ENCODE results near the gene AAR2. TPM values are rescaled to one million over a fixed set of nuclear protein-coding genes. Genes with fewer than 3 reads are reported as not detected.

The AAR2 gene
- total RNA-seq, 1 donor from 2014 or later: 24.6 TPM

DNA sequence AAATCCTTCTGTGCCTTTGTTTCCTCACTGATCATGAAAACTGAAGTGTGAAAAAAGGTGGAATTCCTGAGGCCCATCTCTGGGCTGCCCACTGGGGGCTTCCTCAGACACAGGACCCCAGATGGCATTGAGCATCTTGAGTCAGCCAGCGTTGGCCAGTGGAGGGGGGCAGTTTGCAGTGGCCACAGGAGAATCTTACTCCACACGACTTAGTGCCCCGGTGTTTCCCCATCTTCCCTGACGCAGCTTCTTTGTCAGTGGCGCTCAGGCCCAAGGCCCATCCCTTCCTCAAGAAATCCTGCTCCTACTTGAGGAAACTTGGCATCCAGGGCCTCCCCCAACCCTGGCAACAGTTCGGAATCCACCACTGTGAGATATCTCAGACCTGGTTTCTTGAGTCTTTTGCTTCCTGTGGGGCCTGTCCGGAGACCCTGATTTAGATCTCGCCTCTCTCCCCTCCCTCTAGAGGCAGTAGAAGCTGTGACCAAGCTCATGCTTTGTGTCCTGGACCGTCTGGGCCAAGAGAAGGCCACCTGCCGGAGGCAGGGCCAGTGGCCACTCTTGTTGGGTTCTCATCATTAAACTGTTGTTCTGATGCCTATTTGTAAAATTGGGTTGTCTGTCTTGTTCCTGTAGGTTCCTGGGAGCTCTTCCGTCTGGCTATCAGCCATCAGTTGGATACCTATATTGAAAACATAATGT lies 49.6 kb downstream of the AAR2 start:
- peaks cover 70% of the 10 kb centered on the region for H3K27me3 Mint-ChIP-seq (ENCODE audit: low read depth)

GRCh38 chr20:36297656-36298055 lies 61.4 kb downstream of the AAR2 start:
- Mint-ChIP-seq H3K9me3 (ENCODE audit: low read depth) (peaks cover 2% of the 10 kb centered on the region), H3K4me1 (ENCODE audit: low read depth) (no peaks in the 10 kb centered on the region), H3K27ac (ENCODE audit: unreplicated experiment) (no peak overlapping the region), H3K36me3 (ENCODE audit: low read depth) (peaks cover 2% of the 10 kb centered on the region), H3K27me3 (ENCODE audit: low read depth) (peaks cover 75% of the 10 kb centered on the region), H3K4me3 (ENCODE audit: unreplicated experiment) (no peak overlapping the region)
- no peak for DNase-seq (ENCODE audit: low spot score)
- TF ChIP-seq CTCF (IDR thresholded peaks at IDR 0.05): no peak

More for the DNA sequence above, 49.6 kb downstream of the AAR2 start:
- Mint-ChIP-seq H3K9me3 (ENCODE audit: low read depth) (peaks cover 11% of the 10 kb centered on the region), H3K4me3 (ENCODE audit: unreplicated experiment) (no peak overlapping the region), H3K36me3 (ENCODE audit: low read depth) (peaks cover 9% of the 10 kb centered on the region), H3K4me1 (ENCODE audit: low read depth) (no peaks in the 10 kb centered on the region), H3K27ac (ENCODE audit: unreplicated experiment) (no peak overlapping the region)
- TF ChIP-seq CTCF (IDR thresholded peaks at IDR 0.05): no peak
- no peak for DNase-seq (ENCODE audit: low spot score)

- Mint-ChIP-seq H3K27ac (ENCODE audit: unreplicated experiment) (no peak overlapping the region), H3K36me3 (ENCODE audit: low read depth) (peaks cover 2% of the 10 kb centered on the region), H3K27me3 (ENCODE audit: low read depth) (peaks cover 78% of the 10 kb centered on the region), H3K9me3 (ENCODE audit: low read depth) (peaks cover 2% of the 10 kb centered on the region), H3K4me3 (ENCODE audit: unreplicated experiment) (no peak overlapping the region), H3K4me1 (ENCODE audit: low read depth) (no peaks in the 10 kb centered on the region)
- no peak for DNase-seq (ENCODE audit: low spot score)
- no peak for TF ChIP-seq CTCF (IDR thresholded peaks at IDR 0.05)
These were observed 61.8 kb downstream of the AAR2 start for GRCh38 chr20:36298061-36298460.

GRCh38 chr20:36298795-36299339 lies 62.6 kb downstream of the AAR2 start:
- no peak overlapping the region for H3K27ac Mint-ChIP-seq (ENCODE audit: unreplicated experiment)
- no peak overlapping the region for H3K4me3 Mint-ChIP-seq (ENCODE audit: unreplicated experiment)
- no peak for TF ChIP-seq CTCF (IDR thresholded peaks at IDR 0.05)
- no peaks in the 10 kb centered on the region for H3K4me1 Mint-ChIP-seq (ENCODE audit: low read depth)
- peaks cover 80% of the 10 kb centered on the region for H3K27me3 Mint-ChIP-seq (ENCODE audit: low read depth)
- H3K36me3 Mint-ChIP-seq (ENCODE audit: low read depth): peaks cover 2% of the 10 kb centered on the region
- no peak for DNase-seq (ENCODE audit: low spot score)
- peaks cover 2% of the 10 kb centered on the region for H3K9me3 Mint-ChIP-seq (ENCODE audit: low read depth)

- Mint-ChIP-seq H3K27ac (ENCODE audit: unreplicated experiment) (no peak overlapping the region), H3K4me1 (ENCODE audit: low read depth) (no peaks in the 10 kb centered on the region), H3K27me3 (ENCODE audit: low read depth) (peaks cover 84% of the 10 kb centered on the region), H3K9me3 (ENCODE audit: low read depth) (peaks cover 2% of the 10 kb centered on the region), H3K36me3 (ENCODE audit: low read depth) (peaks cover 2% of the 10 kb centered on the region), H3K4me3 (ENCODE audit: unreplicated experiment) (no peak overlapping the region)
- no peak for TF ChIP-seq CTCF (IDR thresholded peaks at IDR 0.05)
- DNase-seq (ENCODE audit: low spot score): no peak
These were observed 63.2 kb downstream of the AAR2 start for GRCh38 chr20:36299459-36299858.

Measured in chondrocyte (in vitro differentiated cells).